Body of pancreas (tissue), 4 donors: ENCODE results near the gene GP1BB. TPM values are rescaled to one million over a fixed set of nuclear protein-coding genes. Genes with fewer than 3 reads are reported as not detected.
"Not testable (repeated sequence)": the region's sequence is repeated elsewhere in the genome, so short reads cannot be mapped to it uniquely, and the experiment has no call there.

Source experiments
- ATAC-seq: fragments of 150-250 bp; one replicate; pipeline ENCODE4 v1.9.1; 2016
- DNase-seq, 4 donors: peaks; one replicate each; pipeline ENCODE4 v3.0.0-alpha.2; 2019
- H3K27ac ChIP-seq, 4 donors: fragments of 200-600 bp; sonication (generic); 1 replicate in 3 of 4; 2 replicates in 1 of 4; pipeline versions ENCODE4 v1.5.1 to v1.6.1; 2016 to 2019; ENCODE audit warnings: mild to moderate bottlenecking in 1 of 4, mixed read lengths in 1 of 4, moderate library complexity in 1 of 4
- H3K27me3 ChIP-seq, 2 donors: fragments of 200-600 bp; sonication (generic); one replicate each; pipeline ENCODE4 v1.6.0; 2016; ENCODE audit warnings: mild to moderate bottlenecking in 1 of 2
- H3K36me3 ChIP-seq, 2 donors: fragments of 200-600 bp; sonication (generic); replicated peaks in 1 of 2; 2 replicates each; pipeline ENCODE4 v1.5.1; 2016; ENCODE audit warnings: low read depth in 2 of 2; ENCODE audit not compliant: insufficient read depth in 1 of 2
- H3K4me1 ChIP-seq: fragments of 200-600 bp; sonication (generic); one replicate; pipeline ENCODE4 v1.6.0; 2016
- H3K4me3 ChIP-seq, 2 donors: fragments of 200-600 bp; sonication (generic); 1 replicate in 1 of 2; 2 replicates in 1 of 2; pipeline ENCODE4 v1.5.1; 2016 to 2019
- H3K9me3 ChIP-seq, 3 donors: fragments of 200-600 bp; sonication (generic); 1 replicate in 2 of 3; 2 replicates in 1 of 3; pipeline ENCODE4 v1.5.1; 2016
- CTCF ChIP-seq, 7 experiments: fragments of 450-650 bp in 4 of 7; fragments of 200-600 bp in 3 of 7; sonication (generic) in 3 of 7; IDR thresholded peaks; one replicate each; pipeline ENCODE4 v1.5.1; 2016 to 2019; ENCODE audit warnings: antibody characterized with exemption in 7 of 7
- POLR2A ChIP-seq, 3 donors: fragments of 450-650 bp; IDR thresholded peaks; one replicate each; pipeline ENCODE4 v1.6.1; 2016; ENCODE audit warnings: antibody characterized with exemption in 3 of 3, mild to moderate bottlenecking in 2 of 3
- WGBS, 2 donors: methylation state at CpG; one replicate each; pipeline ENCODE4 v1.1.5; 2017; 5-methylcytosine and 5-hydroxymethylcytosine counted together
- intact Hi-C: fragments of 100-400 bp; cut with DNase I; formaldehyde crosslinking; loops from one replicate; pipeline ENCODE4 v1.15.1; 2023
- total RNA-seq, 2 donors: library from RNA; depleted of rRNA; stranded (reverse); fragments of >200 nt; gene quantifications; one replicate each; pipeline ENCODE4 v1.1.0, GENCODE V29; 2016

GP1BB gene
- total RNA-seq, 2 donors from 2014 or later = 6.2 to 29.7 TPM

GRCh38 chr22:19675428-19675827 lies 47.9 kb upstream of the GP1BB start:
- Histone ChIP-seq H3K27me3 (no peaks in the 10 kb centered on the region), H3K4me3 (no peak overlapping the region), H3K9me3 (no peaks in the 10 kb centered on the region), H3K27ac (no peak overlapping the region), H3K4me1 (no peaks in the 10 kb centered on the region), H3K36me3 (no peaks in the 10 kb centered on the region)
- intact Hi-C loops = no loop called here
- WGBS, 2 donors = 75 to 76% methylated on average over 7 of the region's 7 CpGs
- TF ChIP-seq CTCF (IDR thresholded peaks at IDR 0.05) (no peak), POLR2A (IDR thresholded peaks at IDR 0.05) (no peak)
- ATAC-seq (no peak), DNase-seq (no peak)

GRCh38 chr22:19676437-19676836 lies 46.9 kb upstream of the GP1BB start:
- ATAC-seq, H3K27ac ChIP-seq, intact Hi-C loops, H3K27me3 ChIP-seq, H3K36me3 ChIP-seq, DNase-seq, H3K4me1 ChIP-seq, H3K4me3 ChIP-seq, H3K9me3 ChIP-seq: not testable (repeated sequence)
- 53 to 58% methylated on average over 1 of the region's 1 CpG for WGBS, 2 donors

GRCh38 chr22:19678949-19679521 lies 44.3 kb upstream of the GP1BB start:
- H3K36me3 ChIP-seq = no peaks in the 10 kb centered on the region
- no peaks in the 10 kb centered on the region for H3K9me3 ChIP-seq
- DNase-seq = no peak
- ATAC-seq = no peak
- H3K4me1 ChIP-seq = no peaks in the 10 kb centered on the region
- no peak overlapping the region for H3K27ac ChIP-seq
- WGBS, 2 donors = 57 to 61% methylated on average over 8 to 11 of the region's 11 CpGs
- no peaks in the 10 kb centered on the region for H3K27me3 ChIP-seq
- TF ChIP-seq CTCF (IDR thresholded peaks at IDR 0.05) = no peak
- no peak for TF ChIP-seq POLR2A (IDR thresholded peaks at IDR 0.05)
- intact Hi-C loops = no loop called here
- no peak overlapping the region for H3K4me3 ChIP-seq

GRCh38 chr22:19679522-19680101 lies 43.7 kb upstream of the GP1BB start:
- H3K9me3 ChIP-seq = no peaks in the 10 kb centered on the region
- H3K27me3 ChIP-seq = no peaks in the 10 kb centered on the region
- H3K36me3 ChIP-seq = no peaks in the 10 kb centered on the region
- H3K27ac ChIP-seq = no peak overlapping the region
- TF ChIP-seq POLR2A (IDR thresholded peaks at IDR 0.05) (no peak), CTCF (IDR thresholded peaks at IDR 0.05) (peak; percentile 46 to 71 (median 53))
- ATAC-seq = no peak
- no peaks in the 10 kb centered on the region for H3K4me1 ChIP-seq
- WGBS, 2 donors = 24 to 100% methylated on average over 1 to 14 of the region's 14 CpGs
- intact Hi-C loops = no loop called here
- H3K4me3 ChIP-seq = no peak overlapping the region
- DNase-seq = peak; percentile 23 to 54 (median 42)

- TF ChIP-seq POLR2A (IDR thresholded peaks at IDR 0.05) (no peak), CTCF (IDR thresholded peaks at IDR 0.05) (no peak)
- intact Hi-C loops = no loop called here
- ATAC-seq (no peak), DNase-seq (no peak)
- Histone ChIP-seq H3K4me3 (no peak overlapping the region), H3K36me3 (no peaks in the 10 kb centered on the region), H3K9me3 (no peaks in the 10 kb centered on the region), H3K27me3 (no peaks in the 10 kb centered on the region), H3K27ac (no peak overlapping the region), H3K4me1 (no peaks in the 10 kb centered on the region)
- 74 to 77% methylated on average over 6 to 16 of the region's 16 CpGs for WGBS, 2 donors
These were observed 43.0 kb upstream of the GP1BB start for GRCh38 chr22:19680287-19680881.
